ENCODE data around the gene FPR2.

GRCh38 chr19:51792932-51793331 is 32.0 kb downstream of the FPR2 start:
- TF ChIP-seq POLR2A (IDR thresholded peaks at IDR 0.05), result no peak
- no peak for TF ChIP-seq CTCF (IDR thresholded peaks at IDR 0.05)
